ENCODE measurements around the gene DTNB. TPM values are rescaled to one million over a fixed set of nuclear protein-coding genes. Genes with fewer than 3 reads are reported as not detected.

Gene DTNB
- total RNA-seq, 1 experiment from 2014 or later, result 25.1 TPM

- Histone ChIP-seq H3K36me3 (no peaks in the 10 kb centered on the region), H3K27ac (no peak overlapping the region), H3K4me3 (no peak overlapping the region), H3K9me3 (replicated peaks) (0 out of 2 replicates have a peak, but pooled peaks cover 2% of the 10 kb centered on the region), H3K4me1 (peaks cover 14% of the 10 kb centered on the region), H3K27me3 (no peaks in the 10 kb centered on the region)
- no peak for DNase-seq
Observed at GRCh38 chr2:25490217-25490616, 183.2 kb downstream of the DTNB start.

- Histone ChIP-seq H3K4me1 (peaks cover 14% of the 10 kb centered on the region), H3K36me3 (no peaks in the 10 kb centered on the region), H3K9me3 (replicated peaks) (0 out of 2 replicates have a peak, but pooled peaks cover 2% of the 10 kb centered on the region), H3K27me3 (no peaks in the 10 kb centered on the region), H3K27ac (no peak overlapping the region), H3K4me3 (no peak overlapping the region)
- DNase-seq, result no peak
Observed at GRCh38 chr2:25489631-25490030, 183.7 kb downstream of the DTNB start.

GRCh38 chr2:25483607-25484266 is 189.6 kb downstream of the DTNB start:
- peaks cover 14% of the 10 kb centered on the region for H3K4me1 ChIP-seq
- DNase-seq, result no peak
- no peak overlapping the region for H3K4me3 ChIP-seq
- H3K36me3 ChIP-seq, result no peaks in the 10 kb centered on the region
- H3K27ac ChIP-seq, result no peak overlapping the region
- H3K27me3 ChIP-seq, result no peaks in the 10 kb centered on the region
- H3K9me3 ChIP-seq (replicated peaks), result no peaks in the 10 kb centered on the region

- peak overlapping the region; percentile 23; the same call in 1 of the 2 replicates for H3K27ac ChIP-seq
- H3K9me3 ChIP-seq (replicated peaks), result no peaks in the 10 kb centered on the region
- DNase-seq, result no peak
- H3K36me3 ChIP-seq, result no peaks in the 10 kb centered on the region
- H3K4me1 ChIP-seq, result peaks cover 14% of the 10 kb centered on the region
- no peaks in the 10 kb centered on the region for H3K27me3 ChIP-seq
- H3K4me3 ChIP-seq, result no peak overlapping the region
Observed at GRCh38 chr2:25482341-25482740, 191.0 kb downstream of the DTNB start.

GRCh38 chr2:25481381-25482300 is 191.7 kb downstream of the DTNB start:
- Histone ChIP-seq H3K4me1 (peaks cover 14% of the 10 kb centered on the region), H3K27ac (peak overlapping the region; percentile 23; the same call in 1 of the 2 replicates), H3K9me3 (replicated peaks) (no peaks in the 10 kb centered on the region), H3K36me3 (no peaks in the 10 kb centered on the region), H3K27me3 (no peaks in the 10 kb centered on the region), H3K4me3 (no peak overlapping the region)
- peak; percentile 11 to 31 for DNase-seq

GRCh38 chr2:25480561-25480960 is 192.8 kb downstream of the DTNB start:
- Histone ChIP-seq H3K4me3 (no peak overlapping the region), H3K4me1 (peaks cover 14% of the 10 kb centered on the region), H3K27me3 (no peaks in the 10 kb centered on the region), H3K27ac (no peak overlapping the region), H3K36me3 (no peaks in the 10 kb centered on the region), H3K9me3 (replicated peaks) (peaks cover 2% of the 10 kb centered on the region; the same call in 1 of the 2 replicates)
- DNase-seq, result no peak

GRCh38 chr2:25479761-25480160 is 193.6 kb downstream of the DTNB start:
- H3K9me3 ChIP-seq (replicated peaks), result peaks cover 10% of the 10 kb centered on the region
- no peak for DNase-seq
- H3K4me1 ChIP-seq, result peaks cover 14% of the 10 kb centered on the region
- H3K27ac ChIP-seq, result no peak overlapping the region
- H3K4me3 ChIP-seq, result no peak overlapping the region
- no peaks in the 10 kb centered on the region for H3K36me3 ChIP-seq
- H3K27me3 ChIP-seq, result no peaks in the 10 kb centered on the region

GRCh38 chr2:25478736-25479135 is 194.6 kb downstream of the DTNB start:
- no peak overlapping the region for H3K4me3 ChIP-seq
- peak; percentile 64 to 68 for DNase-seq
- H3K27ac ChIP-seq, result no peak overlapping the region
- H3K4me1 ChIP-seq, result peaks cover 20% of the 10 kb centered on the region
- no peaks in the 10 kb centered on the region for H3K27me3 ChIP-seq
- peaks cover 10% of the 10 kb centered on the region for H3K9me3 ChIP-seq (replicated peaks)
- no peaks in the 10 kb centered on the region for H3K36me3 ChIP-seq

GRCh38 chr2:25473758-25474340 is 199.5 kb downstream of the DTNB start:
- DNase-seq, result peak; percentile 82 to 92
- peaks cover 10% of the 10 kb centered on the region for H3K9me3 ChIP-seq (replicated peaks)
- peaks cover 9% of the 10 kb centered on the region for H3K4me1 ChIP-seq
- H3K27ac ChIP-seq, result 0 out of 2 replicates have a peak overlapping the region, but pooled peaks have one; percentile 8
- H3K27me3 ChIP-seq, result no peaks in the 10 kb centered on the region
- no peaks in the 10 kb centered on the region for H3K36me3 ChIP-seq
- H3K4me3 ChIP-seq, result no peak overlapping the region

- Histone ChIP-seq H3K27ac (no peak overlapping the region), H3K4me3 (no peak overlapping the region), H3K36me3 (no peaks in the 10 kb centered on the region), H3K27me3 (no peaks in the 10 kb centered on the region), H3K4me1 (peaks cover 9% of the 10 kb centered on the region), H3K9me3 (replicated peaks) (peaks cover 10% of the 10 kb centered on the region)
- no peak for DNase-seq
Observed at GRCh38 chr2:25473131-25473530, 200.2 kb downstream of the DTNB start.

- no peak for DNase-seq
- Histone ChIP-seq H3K4me3 (no peak overlapping the region), H3K36me3 (no peaks in the 10 kb centered on the region), H3K9me3 (replicated peaks) (peaks cover 10% of the 10 kb centered on the region), H3K4me1 (peaks cover 9% of the 10 kb centered on the region), H3K27ac (no peak overlapping the region), H3K27me3 (no peaks in the 10 kb centered on the region)
Observed at GRCh38 chr2:25470806-25471205, 202.6 kb downstream of the DTNB start.

GRCh38 chr2:25467743-25468142 is 205.6 kb downstream of the DTNB start:
- Histone ChIP-seq H3K27me3 (no peaks in the 10 kb centered on the region), H3K36me3 (no peaks in the 10 kb centered on the region), H3K27ac (no peak overlapping the region), H3K9me3 (replicated peaks) (0 out of 2 replicates have a peak, but pooled peaks cover 6% of the 10 kb centered on the region), H3K4me3 (no peak overlapping the region), H3K4me1 (no peaks in the 10 kb centered on the region)
- DNase-seq, result no peak

GRCh38 chr2:25462021-25462420 is 211.4 kb downstream of the DTNB start:
- Histone ChIP-seq H3K36me3 (no peaks in the 10 kb centered on the region), H3K4me1 (no peaks in the 10 kb centered on the region), H3K9me3 (replicated peaks) (0 out of 2 replicates have a peak, but pooled peaks cover 6% of the 10 kb centered on the region), H3K27ac (no peak overlapping the region), H3K27me3 (no peaks in the 10 kb centered on the region), H3K4me3 (no peak overlapping the region)
- DNase-seq, result no peak

- H3K4me1 ChIP-seq, result no peaks in the 10 kb centered on the region
- H3K27me3 ChIP-seq, result no peaks in the 10 kb centered on the region
- no peak overlapping the region for H3K4me3 ChIP-seq
- H3K36me3 ChIP-seq, result no peaks in the 10 kb centered on the region
- DNase-seq, result no peak
- no peak overlapping the region for H3K27ac ChIP-seq
- 0 out of 2 replicates have a peak, but pooled peaks cover 6% of the 10 kb centered on the region for H3K9me3 ChIP-seq (replicated peaks)
Observed at GRCh38 chr2:25460261-25460905, 213.0 kb downstream of the DTNB start.

Measured in SJCRH30 (cell line).